GM12865 (cell line): Measurements from ENCODE around the gene APC.
"Not testable (repeated sequence)": the region's sequence is repeated elsewhere in the genome, so short reads cannot be mapped to it uniquely, and the experiment has no call there.

Experiments
- DNase-seq: peaks from one replicate; pipeline ENCODE4 v3.0.0; 2010; ENCODE audit warnings: low read depth
- H3K4me3 ChIP-seq: 2 replicates; pipeline ENCODE4 v1.5.1; 2011; ENCODE audit warnings: mild to moderate bottlenecking, low read depth, low read length, control low read depth
- TF ChIP-seq, protein P1 (sequence below): IDR thresholded peaks from 2 replicates; pipeline ENCODE4 v1.5.1; 2011; ENCODE audit warnings: low read length, control low read depth, low read depth, inconsistent platforms; ENCODE audit not compliant: insufficient read depth; ENCODE audit errors: missing control alignments

The APC gene

DNA sequence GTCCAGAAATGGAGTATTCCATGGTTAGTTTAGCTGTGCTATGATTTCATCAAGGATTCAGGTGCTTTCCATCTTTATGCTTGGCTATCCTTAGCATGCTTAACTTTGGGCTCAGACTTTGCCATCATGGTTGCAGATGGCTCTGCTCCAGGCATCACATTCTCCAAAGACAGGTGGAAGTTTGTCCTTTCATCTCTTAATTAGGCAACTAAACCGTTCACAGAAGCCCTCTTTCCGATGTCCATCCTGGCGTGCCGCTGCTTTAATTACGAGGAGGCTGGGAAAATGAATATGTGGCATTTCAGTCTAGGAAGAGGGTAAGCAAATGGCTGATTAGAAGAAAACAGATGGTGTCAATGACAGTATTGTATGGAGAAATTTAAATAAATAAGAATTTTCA lies 24.5 kb upstream of the APC start:
- DNase-seq: no peak
- TF ChIP-seq, protein P1, sequence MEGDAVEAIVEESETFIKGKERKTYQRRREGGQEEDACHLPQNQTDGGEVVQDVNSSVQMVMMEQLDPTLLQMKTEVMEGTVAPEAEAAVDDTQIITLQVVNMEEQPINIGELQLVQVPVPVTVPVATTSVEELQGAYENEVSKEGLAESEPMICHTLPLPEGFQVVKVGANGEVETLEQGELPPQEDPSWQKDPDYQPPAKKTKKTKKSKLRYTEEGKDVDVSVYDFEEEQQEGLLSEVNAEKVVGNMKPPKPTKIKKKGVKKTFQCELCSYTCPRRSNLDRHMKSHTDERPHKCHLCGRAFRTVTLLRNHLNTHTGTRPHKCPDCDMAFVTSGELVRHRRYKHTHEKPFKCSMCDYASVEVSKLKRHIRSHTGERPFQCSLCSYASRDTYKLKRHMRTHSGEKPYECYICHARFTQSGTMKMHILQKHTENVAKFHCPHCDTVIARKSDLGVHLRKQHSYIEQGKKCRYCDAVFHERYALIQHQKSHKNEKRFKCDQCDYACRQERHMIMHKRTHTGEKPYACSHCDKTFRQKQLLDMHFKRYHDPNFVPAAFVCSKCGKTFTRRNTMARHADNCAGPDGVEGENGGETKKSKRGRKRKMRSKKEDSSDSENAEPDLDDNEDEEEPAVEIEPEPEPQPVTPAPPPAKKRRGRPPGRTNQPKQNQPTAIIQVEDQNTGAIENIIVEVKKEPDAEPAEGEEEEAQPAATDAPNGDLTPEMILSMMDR: no peak
- no peak overlapping the region for H3K4me3 ChIP-seq

DNA sequence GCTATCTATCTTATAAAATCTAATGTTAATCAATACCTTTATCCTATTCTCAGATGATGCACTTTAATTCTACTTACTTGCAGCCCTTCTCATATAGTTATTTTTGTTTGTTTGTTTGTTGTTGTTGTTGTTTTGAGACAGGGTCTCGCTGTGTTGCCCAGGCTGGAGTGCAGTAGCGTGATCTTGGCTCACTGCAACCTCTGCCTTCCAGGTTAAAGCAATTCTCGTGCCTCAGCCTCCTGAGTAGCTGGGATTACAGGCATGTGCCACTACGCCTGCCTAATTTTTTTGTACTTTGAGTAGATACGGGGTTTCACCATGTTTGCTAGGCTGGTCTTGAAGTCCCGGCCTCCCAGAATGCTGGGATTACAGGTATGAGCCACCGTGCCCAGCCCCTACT lies 20.8 kb upstream of the APC start:
- not testable (repeated sequence) for H3K4me3 ChIP-seq, DNase-seq

DNA sequence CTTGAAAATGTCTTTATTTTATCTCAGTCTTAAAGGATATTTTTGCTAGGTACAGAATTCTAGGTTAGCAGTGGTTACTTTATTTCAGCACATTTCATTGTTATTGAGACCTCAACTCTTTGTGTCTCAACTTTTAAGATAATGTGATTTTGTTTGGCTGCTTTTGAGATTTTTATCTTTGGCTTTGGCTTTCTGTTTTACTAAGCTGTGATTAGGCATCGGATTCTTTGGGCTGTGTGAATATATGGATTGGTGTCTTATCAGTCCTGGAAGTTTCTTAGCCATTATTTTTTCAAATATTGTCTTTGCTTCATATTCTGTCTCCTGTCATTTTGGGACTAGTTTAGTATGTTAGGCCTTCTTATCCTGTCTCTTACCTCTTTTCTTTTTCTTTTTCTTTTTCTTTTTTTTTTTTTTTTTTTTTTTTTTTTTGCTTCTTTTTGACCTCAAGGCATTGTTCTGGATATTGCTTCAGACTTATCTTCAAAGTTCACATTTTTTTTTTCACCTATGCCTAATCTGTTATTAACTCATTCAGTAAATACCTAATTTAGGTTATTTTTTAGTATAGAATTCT lies 20.1 kb upstream of the APC start:
- TF ChIP-seq, protein P1: no peak
- no peak overlapping the region for H3K4me3 ChIP-seq

DNA sequence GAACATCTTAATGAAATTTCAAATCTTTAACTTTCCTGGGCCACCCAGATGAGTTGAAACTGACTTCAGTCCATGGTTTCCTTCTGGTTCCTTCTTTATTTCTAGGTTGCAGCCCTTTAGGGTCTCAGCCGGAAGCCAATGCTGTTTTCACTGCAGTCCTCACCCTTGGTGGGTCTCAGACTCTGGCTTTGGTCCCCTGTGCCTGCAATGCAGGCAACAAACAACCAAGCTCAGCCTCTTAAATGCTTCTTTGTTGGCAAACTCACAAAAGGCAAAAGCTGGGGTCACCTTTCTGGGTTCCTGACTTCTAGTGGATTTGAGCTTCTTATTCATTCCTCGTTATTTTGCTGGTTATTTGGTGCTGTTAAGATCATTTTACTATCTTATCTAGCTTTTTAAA lies 19.3 kb upstream of the APC start:
- no peak for DNase-seq
- TF ChIP-seq, protein P1: no peak
- H3K4me3 ChIP-seq: no peak overlapping the region

More for the DNA sequence above, 20.1 kb upstream of the APC start:
- no peak for DNase-seq

DNA sequence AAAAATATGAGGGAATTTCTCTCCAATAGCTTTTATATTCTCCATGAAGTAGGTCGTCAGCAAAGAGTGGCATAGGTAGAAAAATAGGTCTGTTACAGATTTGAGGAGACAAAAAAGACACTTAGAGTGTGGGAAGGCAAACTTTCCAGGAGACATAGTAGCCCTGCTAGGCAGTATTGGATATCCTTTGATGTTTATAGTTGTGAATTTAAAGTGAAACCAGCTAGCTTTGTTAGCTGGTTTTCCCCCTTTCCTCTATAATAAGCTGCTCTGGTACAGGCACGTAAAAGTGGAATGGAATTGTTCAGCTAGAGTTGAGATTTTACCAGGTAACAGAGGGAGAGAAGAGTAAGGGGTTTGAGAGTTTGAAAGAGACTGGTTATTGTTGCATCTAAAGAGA lies 17.1 kb upstream of the APC start:
- no peak for DNase-seq
- TF ChIP-seq, protein P1: no peak
- H3K4me3 ChIP-seq: no peak overlapping the region

DNA sequence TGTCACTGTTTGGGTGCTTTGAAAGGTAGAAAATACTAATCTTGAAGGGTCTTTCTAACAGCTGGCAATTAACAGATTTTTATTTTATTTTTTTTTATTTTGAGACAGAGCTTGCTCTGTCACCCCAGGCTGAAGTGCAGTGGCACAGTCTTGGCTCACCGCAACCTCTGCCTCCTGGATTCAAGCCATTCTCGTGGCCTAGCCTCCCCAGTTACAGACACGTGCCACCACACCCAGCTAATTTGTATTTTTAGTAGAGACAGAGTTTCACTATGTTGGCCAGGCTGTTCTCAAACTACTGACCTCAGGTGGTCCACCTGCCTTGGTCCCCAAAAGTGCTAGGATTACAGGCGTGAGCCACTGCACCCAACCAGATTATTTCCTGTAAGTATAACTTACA lies 12.8 kb upstream of the APC start:
- TF ChIP-seq, protein P1: no peak
- DNase-seq: no peak
- H3K4me3 ChIP-seq: no peak overlapping the region

DNA sequence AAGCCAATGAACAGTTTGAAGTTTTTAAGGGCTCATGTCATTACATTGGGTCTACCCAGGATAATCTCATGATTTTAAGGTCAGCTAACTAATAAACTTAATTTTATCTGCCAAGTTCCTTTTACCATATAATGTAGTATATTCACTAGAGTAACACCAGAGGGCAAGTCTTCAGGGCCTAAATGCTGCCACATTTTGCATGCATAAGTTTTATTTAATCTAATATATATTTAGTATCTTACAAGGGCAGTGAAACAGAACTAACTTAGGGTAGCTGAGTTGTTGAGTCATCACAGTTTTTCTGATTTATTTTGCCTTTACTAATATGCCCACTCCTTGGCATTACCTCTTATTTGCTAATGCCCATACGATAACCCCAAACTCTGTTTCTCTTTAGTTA lies 8.1 kb upstream of the APC start:
- TF ChIP-seq, protein P1: no peak
- DNase-seq: no peak
- no peak overlapping the region for H3K4me3 ChIP-seq

DNA sequence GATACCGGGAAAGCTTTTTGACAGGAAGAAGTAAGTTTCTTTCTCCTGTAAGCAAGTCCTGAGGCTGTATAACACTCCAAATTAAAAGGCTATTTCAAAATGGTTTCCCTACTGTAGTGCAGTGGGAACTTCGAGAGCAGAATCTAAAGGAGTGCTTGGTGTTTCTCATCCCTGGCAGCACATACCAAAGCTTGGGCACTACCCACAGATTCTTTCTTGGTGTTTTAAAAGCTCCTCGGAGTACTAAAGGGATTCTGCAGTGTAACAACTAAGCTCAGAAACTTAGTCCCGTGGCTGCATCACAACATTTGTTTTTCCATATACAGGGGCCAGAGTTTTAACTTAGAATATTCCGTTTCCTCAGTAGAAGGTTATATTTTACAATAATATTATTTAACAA lies 5.6 kb upstream of the APC start:
- no peak for DNase-seq
- no peak overlapping the region for H3K4me3 ChIP-seq
- TF ChIP-seq, protein P1: no peak
